GM12873 (cell line): ENCODE results near the gene LMBR1.

Source experiments
- CTCF ChIP-seq: IDR thresholded peaks from 2 replicates; pipeline ENCODE4 v1.5.1; 2012; ENCODE audit warnings: low read depth, mild to moderate bottlenecking, moderate library complexity, low read length, control low read depth; ENCODE audit not compliant: insufficient read depth; ENCODE audit errors: missing control alignments

The LMBR1 gene

DNA sequence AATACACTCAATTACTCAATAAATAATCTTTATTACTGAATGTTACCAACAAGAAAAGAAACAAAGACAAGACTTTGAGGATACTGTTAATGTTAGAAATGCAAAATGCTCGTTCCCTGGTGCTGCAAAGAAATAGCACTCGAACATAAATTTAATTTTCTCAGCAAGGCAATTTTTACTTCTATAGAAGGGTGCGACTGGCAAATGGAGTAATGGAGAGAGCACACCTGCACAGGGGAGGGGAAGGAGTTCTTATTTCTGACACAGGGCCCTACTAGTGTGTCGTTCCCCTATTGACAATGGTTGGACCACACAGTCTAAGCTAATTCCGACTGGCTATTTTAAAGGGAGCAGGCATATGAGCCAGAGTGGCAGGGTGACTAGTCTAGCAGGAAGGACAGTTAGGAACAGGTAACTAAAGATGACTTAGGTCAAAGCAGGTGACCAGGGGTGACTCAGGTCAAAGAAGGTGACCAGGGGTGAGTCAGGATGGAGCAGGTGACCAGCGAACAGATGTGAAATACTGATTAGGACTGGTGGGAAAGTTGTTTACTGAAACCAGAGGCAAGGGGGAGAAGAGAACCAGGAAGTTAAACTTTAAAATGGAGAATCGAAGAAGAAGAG is 133.3 kb downstream of the LMBR1 start:
- no peak for TF ChIP-seq CTCF

- no peak for TF ChIP-seq CTCF
These were observed 133.8 kb downstream of the LMBR1 start for GRCh38 chr7:156759143-156759542.

- no peak for TF ChIP-seq CTCF
These were observed 138.8 kb downstream of the LMBR1 start for GRCh38 chr7:156754201-156754600.

DNA sequence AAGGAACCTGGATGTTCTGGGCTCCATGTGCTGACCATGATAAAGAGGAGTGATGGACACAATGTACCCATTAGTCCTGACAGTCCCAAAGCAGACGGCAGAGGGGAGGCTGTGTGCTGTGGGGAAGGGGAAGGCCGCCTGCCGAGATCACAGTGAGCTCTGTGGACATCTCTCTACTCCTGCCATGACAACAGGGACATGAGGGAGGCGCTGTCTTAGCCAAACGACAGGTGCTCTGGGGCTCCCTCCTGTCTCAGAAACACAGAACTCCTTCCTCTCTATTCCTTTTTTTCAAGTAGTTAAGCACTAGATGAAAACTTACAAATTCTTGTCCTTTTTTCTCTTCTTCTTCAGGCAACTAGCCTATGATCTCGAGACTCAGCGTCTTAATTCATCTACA is 139.4 kb downstream of the LMBR1 start:
- peak; percentile 13 for TF ChIP-seq CTCF

DNA sequence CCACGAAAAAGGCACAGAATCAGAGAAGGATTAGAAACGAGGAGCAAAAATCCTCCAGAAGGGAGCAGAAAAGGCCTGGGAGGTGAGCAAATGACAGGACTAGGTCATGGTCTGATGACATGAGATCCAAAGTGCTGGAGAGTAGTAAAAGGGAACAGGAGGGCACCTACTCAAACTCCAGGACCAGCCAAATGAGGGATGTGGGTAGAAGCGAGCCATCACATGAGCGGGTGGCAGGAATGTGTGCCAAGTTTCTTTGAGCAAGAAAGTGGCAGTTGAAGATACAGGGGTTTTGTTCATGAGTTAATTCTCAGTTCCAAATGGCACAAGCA is 139.8 kb downstream of the LMBR1 start:
- TF ChIP-seq CTCF: no peak

DNA sequence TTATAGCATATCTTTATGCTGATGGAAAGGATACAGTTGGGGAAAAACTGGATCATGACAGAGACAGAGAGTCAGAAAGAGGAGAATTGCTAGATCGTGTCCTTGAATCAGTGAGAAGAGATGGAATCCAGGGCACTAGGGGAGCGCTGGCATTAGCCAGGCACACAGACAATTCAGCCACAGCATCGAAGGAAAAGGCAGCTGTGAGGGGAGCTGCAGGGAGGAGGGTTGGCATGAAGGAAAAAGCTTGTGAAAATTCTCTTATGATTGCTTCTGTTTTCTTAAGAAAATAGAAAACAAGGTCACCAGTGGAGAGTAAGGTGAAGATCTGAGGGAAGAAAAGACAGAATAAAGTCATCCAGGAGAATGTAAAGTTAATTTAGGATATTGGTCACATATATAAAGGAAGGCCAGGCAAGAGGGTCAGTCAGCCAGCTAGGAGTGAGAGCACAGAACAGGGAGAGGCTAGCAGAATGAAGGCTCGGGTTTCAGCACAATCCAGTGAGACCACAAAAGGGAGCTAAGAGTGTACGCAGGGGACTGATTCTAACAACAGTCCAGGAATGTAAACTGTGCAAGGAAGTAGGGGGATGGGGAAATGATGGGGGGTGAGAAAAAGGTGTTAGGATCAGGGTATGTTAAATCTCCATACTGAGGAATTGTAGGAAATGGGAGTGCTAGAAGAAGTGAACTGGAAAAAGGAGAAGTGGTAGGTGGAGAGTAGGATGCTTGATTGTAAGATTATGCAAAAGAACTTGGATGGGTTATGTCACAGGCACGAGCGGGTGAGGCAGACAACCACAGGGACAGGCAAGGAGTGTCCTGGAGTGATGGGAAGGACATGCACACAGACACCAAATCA is 140.4 kb downstream of the LMBR1 start:
- no peak for TF ChIP-seq CTCF

- no peak for TF ChIP-seq CTCF
These were observed 141.7 kb downstream of the LMBR1 start for GRCh38 chr7:156751319-156751718.
